C4-2B (cell line): Measurements from ENCODE around the gene NDUFA12.

Source experiments
- CTCF ChIP-seq: fragments of 450-650 bp; conservative IDR thresholded peaks from 2 replicates; pipeline ENCODE4 v1.5.1; 2017; ENCODE audit warnings: mild to moderate bottlenecking
- ZFX ChIP-seq: fragments of 450-650 bp; IDR thresholded peaks from 2 replicates; pipeline ENCODE4 v1.6.1; 2017

- TF ChIP-seq CTCF (no peak), ZFX (no peak)
These were observed 23.6 kb downstream of the NDUFA12 start for GRCh38 chr12:94979941-94980340.
